ENCODE results near the gene TRAF3. TPM values are rescaled to one million over a fixed set of nuclear protein-coding genes. Genes with fewer than 3 reads are reported as not detected.

The TRAF3 gene
- total and polyA plus RNA-seq, 4 donors: 19.8 to 46.3 (median 41.9) TPM

- Histone ChIP-seq H3K27me3 (ENCODE audit: control insufficient read depth, insufficient read depth, low read length) (no peaks in the 10 kb centered on the region), H3K4me1 (ENCODE audit: control insufficient read depth, insufficient read depth, low read length) (peaks cover 41% of the 10 kb centered on the region), H3K9me3 (ENCODE audit: control insufficient read depth, insufficient read depth, low read length) (no peaks in the 10 kb centered on the region), H3K27ac (ENCODE audit: low read depth, low read length) (no peak overlapping the region), H3K36me3 (ENCODE audit: control insufficient read depth, insufficient read depth, low read length) (peaks cover 14% of the 10 kb centered on the region), H3K4me3 (ENCODE audit: low read depth, low read length) (no peak overlapping the region)
- WGBS (ENCODE audit: insufficient coverage): 94% methylated on average over 18 of the region's 22 CpGs
- DNase-seq (ENCODE audit: low read depth in 4 of 6, low spot score in 6 of 6): no peak
These were observed 48.3 kb downstream of the TRAF3 start for GRCh38 chr14:102825307-102826095.

DNA sequence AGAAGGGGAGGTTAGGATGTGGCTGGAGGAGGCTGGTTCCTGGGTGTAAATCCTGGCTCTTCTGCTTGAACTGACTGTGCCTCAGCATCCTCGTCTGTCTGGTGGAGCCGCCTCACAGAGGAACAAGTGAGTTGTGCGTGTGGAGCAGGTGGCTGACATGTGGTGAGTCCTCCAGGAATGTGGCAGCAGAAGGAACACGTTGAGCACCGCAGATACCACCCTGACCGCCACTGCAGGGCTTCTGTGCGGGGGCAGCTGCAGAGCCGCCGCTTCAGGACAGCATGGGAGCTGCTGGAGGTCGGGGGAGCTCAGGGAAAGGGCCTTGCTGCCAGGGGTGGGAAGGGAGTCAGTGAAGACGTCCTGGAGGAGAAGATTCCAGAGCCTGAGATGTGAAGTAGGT, 48.9 kb downstream of the TRAF3 start:
- 86% methylated on average over 11 of the region's 11 CpGs for WGBS (ENCODE audit: insufficient coverage)
- Histone ChIP-seq H3K4me3 (ENCODE audit: low read depth, low read length) (no peak overlapping the region), H3K27me3 (ENCODE audit: control insufficient read depth, insufficient read depth, low read length) (no peaks in the 10 kb centered on the region), H3K4me1 (ENCODE audit: control insufficient read depth, insufficient read depth, low read length) (peaks cover 45% of the 10 kb centered on the region), H3K36me3 (ENCODE audit: control insufficient read depth, insufficient read depth, low read length) (peaks cover 14% of the 10 kb centered on the region), H3K27ac (ENCODE audit: low read depth, low read length) (no peak overlapping the region), H3K9me3 (ENCODE audit: control insufficient read depth, insufficient read depth, low read length) (no peaks in the 10 kb centered on the region)
- DNase-seq (ENCODE audit: low read depth in 4 of 6, low spot score in 6 of 6): no peak

DNA sequence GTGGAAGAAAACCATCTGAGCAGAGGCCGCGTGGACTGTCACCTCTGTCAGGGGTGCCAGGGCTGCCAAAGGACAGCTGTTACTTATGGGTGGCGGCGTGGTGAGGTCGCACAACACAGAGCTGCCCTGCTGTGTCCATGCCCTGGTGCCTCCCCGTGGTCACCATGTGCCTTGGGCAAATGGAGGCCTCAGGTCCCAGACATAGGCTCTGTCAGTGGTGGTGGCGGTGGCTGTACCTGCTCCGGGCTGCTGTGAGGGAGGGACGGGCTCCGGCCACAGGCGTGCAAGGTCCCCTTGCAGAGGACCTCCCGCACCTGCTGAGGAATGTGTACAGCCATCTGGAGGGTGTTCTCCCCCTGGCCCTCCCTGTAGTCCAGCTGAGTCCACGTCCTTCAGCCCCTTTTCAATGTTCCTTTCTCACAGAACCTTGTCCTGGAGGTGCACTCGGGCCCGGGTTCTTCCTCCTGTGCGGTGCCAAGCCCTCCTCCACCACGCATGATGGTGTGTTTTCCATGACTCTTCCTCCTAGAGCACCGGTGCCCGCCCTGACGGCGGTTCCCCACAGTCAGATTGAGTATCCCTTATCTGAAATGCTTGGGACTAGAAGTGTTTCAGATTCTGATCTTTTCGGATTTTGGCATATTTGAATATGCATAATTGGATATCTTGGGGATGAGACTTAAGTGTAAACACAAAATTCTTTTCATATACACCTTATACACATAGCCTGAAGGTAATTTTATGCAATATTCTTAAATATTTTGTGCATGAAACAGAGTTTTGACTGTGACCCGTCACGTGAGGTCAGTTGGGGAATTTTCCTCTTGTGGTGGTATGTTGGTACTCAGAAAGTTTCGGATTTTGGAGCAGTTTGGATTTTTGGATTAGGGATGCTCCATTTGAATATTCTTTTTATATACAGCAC, 49.8 kb downstream of the TRAF3 start:
- no peak for DNase-seq (ENCODE audit: low read depth in 4 of 6, low spot score in 6 of 6)
- no peaks in the 10 kb centered on the region for H3K27me3 ChIP-seq (ENCODE audit: control insufficient read depth, insufficient read depth, low read length)
- no peak overlapping the region for H3K4me3 ChIP-seq (ENCODE audit: low read depth, low read length)
- no peak overlapping the region for H3K27ac ChIP-seq (ENCODE audit: low read depth, low read length)
- H3K9me3 ChIP-seq (ENCODE audit: control insufficient read depth, insufficient read depth, low read length): no peaks in the 10 kb centered on the region
- 93% methylated on average over 18 of the region's 25 CpGs for WGBS (ENCODE audit: insufficient coverage)
- H3K36me3 ChIP-seq (ENCODE audit: control insufficient read depth, insufficient read depth, low read length): peaks cover 14% of the 10 kb centered on the region
- H3K4me1 ChIP-seq (ENCODE audit: control insufficient read depth, insufficient read depth, low read length): peaks cover 49% of the 10 kb centered on the region

DNA sequence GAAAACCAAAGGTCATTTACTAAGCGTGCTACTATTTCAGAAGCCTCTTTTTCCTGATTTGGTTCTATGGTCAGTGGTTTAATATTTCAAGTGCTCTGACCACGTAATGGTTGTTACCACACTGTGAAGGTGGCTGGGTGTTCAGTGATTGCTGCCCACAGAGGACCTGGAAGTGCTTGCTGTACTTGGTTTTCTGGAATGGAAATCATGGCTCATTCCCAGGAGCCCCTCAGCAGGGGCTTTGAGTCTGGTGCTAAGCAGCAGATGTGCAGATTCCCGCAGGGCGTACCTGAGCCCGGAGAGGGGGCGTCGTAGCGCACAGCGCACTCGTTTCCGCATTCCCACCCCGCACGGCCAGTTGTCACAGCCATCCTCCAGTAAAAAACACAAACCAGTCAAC, 50.5 kb downstream of the TRAF3 start:
- WGBS (ENCODE audit: insufficient coverage): 36% methylated on average over 8 of the region's 13 CpGs
- Histone ChIP-seq H3K27me3 (ENCODE audit: control insufficient read depth, insufficient read depth, low read length) (no peaks in the 10 kb centered on the region), H3K27ac (ENCODE audit: low read depth, low read length) (no peak overlapping the region), H3K36me3 (ENCODE audit: control insufficient read depth, insufficient read depth, low read length) (peaks cover 14% of the 10 kb centered on the region), H3K4me3 (ENCODE audit: low read depth, low read length) (peak overlapping the region; percentile 11), H3K4me1 (ENCODE audit: control insufficient read depth, insufficient read depth, low read length) (peaks cover 49% of the 10 kb centered on the region), H3K9me3 (ENCODE audit: control insufficient read depth, insufficient read depth, low read length) (no peaks in the 10 kb centered on the region)
- DNase-seq (ENCODE audit: low read depth in 4 of 6, low spot score in 6 of 6): peak in 1 of 6 donors; percentile 74

DNA sequence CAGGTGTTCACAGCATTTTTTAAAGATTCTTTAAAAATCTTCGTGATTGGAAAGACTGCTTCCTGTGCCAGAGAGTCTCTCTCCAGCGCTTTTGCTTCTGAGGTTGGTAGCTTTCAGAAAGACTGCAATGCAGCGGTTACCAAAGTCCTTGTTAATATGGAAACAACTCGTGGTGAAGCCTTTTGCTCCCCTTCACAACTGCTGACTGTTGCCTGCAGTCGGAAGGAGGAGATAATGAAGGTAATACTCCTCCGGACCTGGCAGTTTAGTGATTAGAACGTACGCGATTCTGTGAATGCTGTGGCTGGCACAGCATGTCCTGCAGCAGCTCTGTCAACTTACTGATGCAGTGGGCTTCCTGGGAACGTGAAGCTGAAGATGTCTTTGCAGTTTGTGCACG, 50.9 kb downstream of the TRAF3 start:
- peak in 4 of 6 donors; percentile 15 to 80 (median 36) for DNase-seq (ENCODE audit: low read depth in 4 of 6, low spot score in 6 of 6)
- Histone ChIP-seq H3K4me3 (ENCODE audit: low read depth, low read length) (peak overlapping the region; percentile 11), H3K36me3 (ENCODE audit: control insufficient read depth, insufficient read depth, low read length) (peaks cover 14% of the 10 kb centered on the region), H3K27ac (ENCODE audit: low read depth, low read length) (no peak overlapping the region), H3K9me3 (ENCODE audit: control insufficient read depth, insufficient read depth, low read length) (no peaks in the 10 kb centered on the region), H3K27me3 (ENCODE audit: control insufficient read depth, insufficient read depth, low read length) (no peaks in the 10 kb centered on the region), H3K4me1 (ENCODE audit: control insufficient read depth, insufficient read depth, low read length) (peaks cover 49% of the 10 kb centered on the region)
- WGBS (ENCODE audit: insufficient coverage): 19% methylated on average over 9 of the region's 11 CpGs

- DNase-seq (ENCODE audit: low read depth in 4 of 6, low spot score in 6 of 6): peak in 5 of 6 donors; percentile 11 to 92 (median 35)
- Histone ChIP-seq H3K27ac (ENCODE audit: low read depth, low read length) (no peak overlapping the region), H3K4me1 (ENCODE audit: control insufficient read depth, insufficient read depth, low read length) (peaks cover 49% of the 10 kb centered on the region), H3K4me3 (ENCODE audit: low read depth, low read length) (no peak overlapping the region), H3K9me3 (ENCODE audit: control insufficient read depth, insufficient read depth, low read length) (no peaks in the 10 kb centered on the region), H3K27me3 (ENCODE audit: control insufficient read depth, insufficient read depth, low read length) (no peaks in the 10 kb centered on the region), H3K36me3 (ENCODE audit: control insufficient read depth, insufficient read depth, low read length) (peaks cover 14% of the 10 kb centered on the region)
- WGBS (ENCODE audit: insufficient coverage): 17% methylated on average over 4 of the region's 5 CpGs
These were observed 51.8 kb downstream of the TRAF3 start for GRCh38 chr14:102829016-102829548.

DNA sequence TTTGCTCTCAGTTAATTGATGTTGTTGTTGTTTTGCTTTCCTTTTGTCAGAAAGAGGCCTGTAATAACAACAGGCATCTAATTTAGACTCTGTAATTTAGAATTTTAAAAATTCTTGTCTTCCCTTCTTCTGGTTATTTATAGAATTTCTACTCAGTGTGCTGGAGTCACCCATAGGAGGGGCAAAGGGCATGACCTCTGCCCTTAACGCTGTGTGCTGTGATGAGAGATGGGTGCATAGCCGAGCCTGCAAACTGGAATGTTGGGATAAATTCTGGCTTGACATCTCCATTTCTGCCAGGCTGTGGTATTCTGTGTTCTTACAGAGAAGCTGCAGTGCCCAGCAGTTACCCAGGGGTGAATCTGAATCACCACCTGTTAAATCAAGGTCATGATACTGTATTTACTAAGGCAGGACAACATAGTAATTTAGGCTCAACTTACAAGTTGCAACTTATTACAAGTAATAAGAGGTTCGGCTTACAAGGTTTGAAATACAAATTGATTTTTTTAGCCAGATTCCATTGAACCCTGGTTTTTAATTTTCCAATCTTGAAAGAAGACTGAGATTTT, 53.3 kb downstream of the TRAF3 start:
- Histone ChIP-seq H3K4me1 (ENCODE audit: control insufficient read depth, insufficient read depth, low read length) (peaks cover 44% of the 10 kb centered on the region), H3K27ac (ENCODE audit: low read depth, low read length) (no peak overlapping the region), H3K4me3 (ENCODE audit: low read depth, low read length) (no peak overlapping the region), H3K9me3 (ENCODE audit: control insufficient read depth, insufficient read depth, low read length) (no peaks in the 10 kb centered on the region), H3K36me3 (ENCODE audit: control insufficient read depth, insufficient read depth, low read length) (peaks cover 11% of the 10 kb centered on the region), H3K27me3 (ENCODE audit: control insufficient read depth, insufficient read depth, low read length) (no peaks in the 10 kb centered on the region)
- WGBS (ENCODE audit: insufficient coverage): 76% methylated on average over 2 of the region's 3 CpGs
- DNase-seq (ENCODE audit: low read depth in 4 of 6, low spot score in 6 of 6): no peak

- DNase-seq (ENCODE audit: low read depth in 4 of 6, low spot score in 6 of 6): no peak
- H3K4me1 ChIP-seq (ENCODE audit: control insufficient read depth, insufficient read depth, low read length): peaks cover 42% of the 10 kb centered on the region
- H3K27me3 ChIP-seq (ENCODE audit: control insufficient read depth, insufficient read depth, low read length): no peaks in the 10 kb centered on the region
- peaks cover 9% of the 10 kb centered on the region for H3K36me3 ChIP-seq (ENCODE audit: control insufficient read depth, insufficient read depth, low read length)
- no peak overlapping the region for H3K27ac ChIP-seq (ENCODE audit: low read depth, low read length)
- no peaks in the 10 kb centered on the region for H3K9me3 ChIP-seq (ENCODE audit: control insufficient read depth, insufficient read depth, low read length)
- H3K4me3 ChIP-seq (ENCODE audit: low read depth, low read length): no peak overlapping the region
- 92% methylated on average over 5 of the region's 7 CpGs for WGBS (ENCODE audit: insufficient coverage)
These were observed 54.0 kb downstream of the TRAF3 start for GRCh38 chr14:102831163-102831804.

GRCh38 chr14:102833341-102833740, 56.1 kb downstream of the TRAF3 start:
- H3K27me3 ChIP-seq (ENCODE audit: control insufficient read depth, insufficient read depth, low read length): no peaks in the 10 kb centered on the region
- DNase-seq (ENCODE audit: low read depth in 4 of 6, low spot score in 6 of 6): no peak
- no peak overlapping the region for H3K4me3 ChIP-seq (ENCODE audit: low read depth, low read length)
- peaks cover 3% of the 10 kb centered on the region for H3K36me3 ChIP-seq (ENCODE audit: control insufficient read depth, insufficient read depth, low read length)
- peaks cover 25% of the 10 kb centered on the region for H3K4me1 ChIP-seq (ENCODE audit: control insufficient read depth, insufficient read depth, low read length)
- no peaks in the 10 kb centered on the region for H3K9me3 ChIP-seq (ENCODE audit: control insufficient read depth, insufficient read depth, low read length)
- H3K27ac ChIP-seq (ENCODE audit: low read depth, low read length): no peak overlapping the region
- WGBS (ENCODE audit: insufficient coverage): 87% methylated on average over 4 of the region's 7 CpGs
